Mesothelial cell of epicardium (in vitro differentiated cells): ENCODE results near the gene MTX2. TPM values are rescaled to one million over a fixed set of nuclear protein-coding genes. Genes with fewer than 3 reads are reported as not detected.

ENCODE experiments used
- DNase-seq, 2 experiments: peaks; one replicate each; pipeline ENCODE4 v3.0.0; 2021; ENCODE audit warnings: low spot score in 2 of 2; ENCODE audit not compliant: unreplicated experiment in 2 of 2
- H3K27ac Mint-ChIP-seq: 2 replicates; pipeline ENCODE4 v1.8.0; 2021; ENCODE audit warnings: mixed read lengths
- H3K27me3 Mint-ChIP-seq: 2 replicates; pipeline ENCODE4 v1.8.0; 2021; ENCODE audit warnings: low read depth, mixed read lengths
- H3K36me3 Mint-ChIP-seq: 2 replicates; pipeline ENCODE4 v1.8.0; 2021; ENCODE audit warnings: mixed read lengths
- H3K4me1 Mint-ChIP-seq: 2 replicates; pipeline ENCODE4 v1.8.0; 2021; ENCODE audit warnings: mixed read lengths
- H3K4me3 Mint-ChIP-seq: 2 replicates; pipeline ENCODE4 v1.8.0; 2021; ENCODE audit warnings: mild to moderate bottlenecking, moderate library complexity, mixed read lengths
- H3K9me3 Mint-ChIP-seq: 2 replicates; pipeline ENCODE4 v1.8.0; 2021; ENCODE audit warnings: mixed read lengths
- total RNA-seq: library from RNA; stranded (reverse); gene quantifications from 3 replicates; pipeline ENCODE4 v1.2.1, GENCODE V29; 2021
- TF ChIP-seq, protein P1 (sequence below): fragments of 200-600 bp; sonication (generic); IDR thresholded peaks from one replicate; pipeline ENCODE4 v1.5.0; 2021; ENCODE audit warnings: antibody characterized with exemption; ENCODE audit not compliant: unreplicated experiment

MTX2 gene
- total RNA-seq, 1 donor from 2014 or later = 29.9 TPM

DNA sequence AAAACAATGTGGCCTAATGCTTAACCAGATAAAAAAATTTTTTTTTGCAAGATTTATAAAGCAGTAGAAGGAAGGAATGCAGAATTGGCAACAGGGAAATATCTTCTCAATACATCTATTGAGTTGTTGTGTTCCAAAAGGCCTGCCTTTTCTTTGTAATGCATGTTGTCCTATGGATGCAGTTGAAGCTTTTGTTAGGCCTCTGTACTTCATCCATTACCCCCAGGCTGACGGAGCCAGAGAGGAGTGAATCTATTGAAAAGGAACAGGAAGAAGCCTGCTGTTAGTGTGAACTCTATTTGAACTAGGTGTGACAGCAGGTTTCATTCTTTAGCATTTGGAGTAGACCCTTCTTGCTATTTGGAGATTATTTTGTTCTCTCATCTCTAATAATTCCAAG, 56.5 kb downstream of the MTX2 start:
- no peak for DNase-seq
- Mint-ChIP-seq H3K27me3 (no peaks in the 10 kb centered on the region), H3K9me3 (no peaks in the 10 kb centered on the region), H3K4me3 (no peak overlapping the region), H3K27ac (peak overlapping the region; percentile 75), H3K4me1 (peaks cover 18% of the 10 kb centered on the region), H3K36me3 (peaks cover 8% of the 10 kb centered on the region)
- TF ChIP-seq, protein P1, sequence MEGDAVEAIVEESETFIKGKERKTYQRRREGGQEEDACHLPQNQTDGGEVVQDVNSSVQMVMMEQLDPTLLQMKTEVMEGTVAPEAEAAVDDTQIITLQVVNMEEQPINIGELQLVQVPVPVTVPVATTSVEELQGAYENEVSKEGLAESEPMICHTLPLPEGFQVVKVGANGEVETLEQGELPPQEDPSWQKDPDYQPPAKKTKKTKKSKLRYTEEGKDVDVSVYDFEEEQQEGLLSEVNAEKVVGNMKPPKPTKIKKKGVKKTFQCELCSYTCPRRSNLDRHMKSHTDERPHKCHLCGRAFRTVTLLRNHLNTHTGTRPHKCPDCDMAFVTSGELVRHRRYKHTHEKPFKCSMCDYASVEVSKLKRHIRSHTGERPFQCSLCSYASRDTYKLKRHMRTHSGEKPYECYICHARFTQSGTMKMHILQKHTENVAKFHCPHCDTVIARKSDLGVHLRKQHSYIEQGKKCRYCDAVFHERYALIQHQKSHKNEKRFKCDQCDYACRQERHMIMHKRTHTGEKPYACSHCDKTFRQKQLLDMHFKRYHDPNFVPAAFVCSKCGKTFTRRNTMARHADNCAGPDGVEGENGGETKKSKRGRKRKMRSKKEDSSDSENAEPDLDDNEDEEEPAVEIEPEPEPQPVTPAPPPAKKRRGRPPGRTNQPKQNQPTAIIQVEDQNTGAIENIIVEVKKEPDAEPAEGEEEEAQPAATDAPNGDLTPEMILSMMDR = no peak

DNA sequence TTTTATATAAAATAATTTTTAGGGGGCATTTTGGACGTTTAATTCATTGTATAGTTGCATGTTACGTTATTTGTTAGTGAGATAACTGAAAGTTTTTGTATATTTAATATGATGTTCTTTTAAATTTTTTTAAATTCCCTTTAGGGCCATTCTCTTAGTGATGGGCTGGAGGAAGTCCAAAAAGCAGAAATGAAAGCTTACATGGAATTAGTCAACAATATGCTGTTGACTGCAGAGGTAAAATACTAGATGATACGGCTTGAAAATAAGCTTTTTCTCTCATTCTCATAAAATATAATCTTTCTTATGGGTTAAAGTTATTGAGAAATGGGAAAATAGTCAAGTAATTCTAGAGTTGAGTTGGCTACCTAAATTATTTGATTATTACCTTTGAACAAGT, 58.9 kb downstream of the MTX2 start:
- no peak overlapping the region for H3K4me3 Mint-ChIP-seq
- no peak for DNase-seq
- TF ChIP-seq, protein P1 = no peak
- no peaks in the 10 kb centered on the region for H3K9me3 Mint-ChIP-seq
- no peak overlapping the region for H3K27ac Mint-ChIP-seq
- H3K27me3 Mint-ChIP-seq = no peaks in the 10 kb centered on the region
- peaks cover 18% of the 10 kb centered on the region for H3K4me1 Mint-ChIP-seq
- H3K36me3 Mint-ChIP-seq = peaks cover 12% of the 10 kb centered on the region

DNA sequence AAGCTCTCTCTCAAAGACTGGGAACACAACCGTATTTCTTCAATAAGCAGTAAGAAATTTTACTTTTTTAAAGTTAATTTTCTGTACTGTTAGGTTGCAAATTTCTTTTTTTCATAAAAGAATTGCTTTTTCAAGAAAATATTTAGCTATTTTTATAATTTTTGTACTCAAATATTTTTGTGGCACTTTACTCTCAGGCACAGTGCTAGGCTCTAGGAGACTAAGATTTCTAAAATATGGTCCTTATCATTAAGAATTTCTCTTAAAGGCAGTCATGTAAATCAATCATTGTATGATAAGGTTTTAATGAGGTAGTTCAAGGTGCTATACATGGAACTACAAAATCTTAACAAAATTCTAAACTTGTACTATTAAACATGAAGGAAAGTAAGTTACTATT, 61.4 kb downstream of the MTX2 start:
- Mint-ChIP-seq H3K9me3 (no peaks in the 10 kb centered on the region), H3K27me3 (no peaks in the 10 kb centered on the region), H3K4me3 (no peak overlapping the region), H3K36me3 (peaks cover 17% of the 10 kb centered on the region), H3K4me1 (peaks cover 6% of the 10 kb centered on the region), H3K27ac (no peak overlapping the region)
- TF ChIP-seq, protein P1 = no peak
- DNase-seq = no peak

DNA sequence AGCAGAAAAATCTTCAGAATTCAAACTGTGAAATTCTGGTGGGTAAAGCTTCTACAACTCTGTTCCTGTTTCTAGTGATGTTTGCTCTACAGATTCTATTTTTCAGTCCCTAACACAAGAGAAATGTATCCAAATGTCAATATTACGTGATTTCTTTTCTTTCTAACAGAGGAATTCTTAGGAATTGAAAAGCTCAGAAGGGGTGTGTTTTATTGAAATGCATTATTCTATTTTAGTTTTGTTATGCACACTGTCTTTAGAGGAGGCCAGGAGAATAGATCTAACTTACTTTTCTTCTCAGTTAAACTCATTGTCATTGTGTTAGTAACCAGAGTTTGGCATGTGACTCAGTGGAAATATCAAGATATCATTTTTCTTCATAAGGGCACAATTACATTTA, 62.4 kb downstream of the MTX2 start:
- Mint-ChIP-seq H3K4me1 (no peaks in the 10 kb centered on the region), H3K27me3 (no peaks in the 10 kb centered on the region), H3K27ac (no peak overlapping the region), H3K4me3 (no peak overlapping the region), H3K36me3 (peaks cover 17% of the 10 kb centered on the region), H3K9me3 (no peaks in the 10 kb centered on the region)
- no peak for DNase-seq
- TF ChIP-seq, protein P1 = no peak

DNA sequence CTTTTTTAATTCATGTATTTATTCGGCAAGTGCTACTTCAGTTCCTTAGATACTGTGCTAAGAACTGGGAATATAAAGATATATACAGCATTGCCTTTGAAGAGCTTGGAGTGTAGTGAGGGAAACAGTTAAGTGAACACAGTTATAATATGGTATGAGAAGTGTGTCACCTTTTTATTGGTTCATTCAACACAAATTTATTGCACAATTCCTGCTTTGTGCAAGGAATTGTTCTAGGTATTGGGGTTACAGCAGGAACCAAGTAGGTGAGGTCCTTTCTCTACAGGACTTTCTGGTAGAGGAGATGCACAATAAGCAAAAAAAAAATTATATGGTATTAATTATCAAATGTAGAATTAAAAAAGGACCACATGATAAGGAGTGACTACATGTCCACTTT, 65.5 kb downstream of the MTX2 start:
- H3K27me3 Mint-ChIP-seq = no peaks in the 10 kb centered on the region
- peaks cover 4% of the 10 kb centered on the region for H3K9me3 Mint-ChIP-seq
- no peaks in the 10 kb centered on the region for H3K4me1 Mint-ChIP-seq
- H3K27ac Mint-ChIP-seq = no peak overlapping the region
- H3K36me3 Mint-ChIP-seq = peaks cover 28% of the 10 kb centered on the region
- TF ChIP-seq, protein P1 = no peak
- H3K4me3 Mint-ChIP-seq = no peak overlapping the region
- no peak for DNase-seq

DNA sequence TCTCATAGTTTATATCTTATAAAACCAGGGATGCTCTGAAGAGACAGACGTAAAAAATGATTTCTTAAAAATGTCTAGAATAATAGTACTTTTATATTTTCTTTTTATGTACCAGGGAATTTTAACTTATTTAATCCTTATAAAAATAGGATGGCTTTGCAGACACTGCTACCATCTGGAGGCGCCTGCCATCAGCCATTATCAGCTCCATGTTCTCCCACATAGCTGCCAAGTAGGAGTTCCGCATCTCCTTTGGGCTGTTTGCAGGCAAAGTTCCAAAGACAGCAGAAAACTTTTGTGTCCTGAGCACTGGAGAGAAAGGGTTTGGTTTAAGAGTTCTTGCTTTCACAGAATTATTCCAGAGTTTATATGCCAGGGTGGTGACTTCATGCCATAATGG, 69.2 kb downstream of the MTX2 start:
- DNase-seq = no peak
- Mint-ChIP-seq H3K36me3 (peaks cover 23% of the 10 kb centered on the region), H3K4me3 (no peak overlapping the region), H3K9me3 (peaks cover 4% of the 10 kb centered on the region), H3K27ac (no peak overlapping the region), H3K27me3 (no peaks in the 10 kb centered on the region), H3K4me1 (no peaks in the 10 kb centered on the region)
- TF ChIP-seq, protein P1 = no peak
